Endothelial cell of umbilical vein (primary cell): ENCODE measurements around the gene BIRC6. TPM values are rescaled to one million over a fixed set of nuclear protein-coding genes. Genes with fewer than 3 reads are reported as not detected.

Source experiments
- BruUV-seq: library from RNA; stranded (reverse); fragments of 400-500 nt; replicated peaks from 2 replicates; lab custom pipeline; 2021; lab: Mats Ljungman, UMichigan
- CTCF ChIA-PET: fragments of 300-600, 350-600 bp; sonication (Branson Sonifier 250); formaldehyde crosslinking; loops from one replicate; lab custom pipeline; 2021; ENCODE audit warnings: antibody characterized with exemption, inconsistent platforms; lab: Charles Lee
- POLR2A ChIA-PET: fragments of 300-600, 350-600 bp; sonication (Branson Sonifier 250); formaldehyde crosslinking; loops from one replicate; lab custom pipeline; 2021; ENCODE audit warnings: antibody characterized with exemption, inconsistent platforms; lab: Charles Lee
- DNase-seq: peaks from one replicate; pipeline ENCODE4 v3.0.0-alpha.2; 2011; ENCODE audit warnings: low read depth, low spot score
- FAIRE-seq: peaks from 2 replicates; lab custom pipeline; 2011; peaks lifted over from hg19 to GRCh38; lab: Jason Lieb, UNC
- H2AFZ ChIP-seq: 2 replicates; pipeline ENCODE4 v1.6.0; 2012; ENCODE audit warnings: low read depth, low read length, control low read depth, inconsistent platforms
- H3K27ac ChIP-seq: 2 replicates; pipeline ENCODE4 v1.5.1; 2011; ENCODE audit warnings: low read depth, mild to moderate bottlenecking, control low read depth, low read length, moderate library complexity; ENCODE audit not compliant: insufficient read depth
- H3K27me3 ChIP-seq, 2 experiments: 2 replicates each; pipeline versions ENCODE4 v1.6.0 to v1.6.1; 2011; ENCODE audit warnings: low read length in 2 of 2, mixed read lengths in 1 of 2; ENCODE audit not compliant: control insufficient read depth in 2 of 2, insufficient read depth in 2 of 2
- H3K36me3 ChIP-seq, 2 experiments: 2 replicates in 1 of 2; 3 replicates in 1 of 2; pipeline ENCODE4 v1.5.1; 2011; ENCODE audit warnings: low read length in 2 of 2, mild to moderate bottlenecking in 1 of 2, moderate library complexity in 1 of 2; ENCODE audit not compliant: control insufficient read depth in 2 of 2, insufficient read depth in 2 of 2; ENCODE audit errors: extremely low read depth in 1 of 2
- H3K4me1 ChIP-seq: 3 replicates; pipeline ENCODE4 v1.5.1; 2011; ENCODE audit warnings: mild to moderate bottlenecking, low read length; ENCODE audit not compliant: control insufficient read depth, insufficient read depth; ENCODE audit errors: extremely low read depth
- H3K4me2 ChIP-seq: 2 replicates; pipeline ENCODE4 v1.6.1; 2011; ENCODE audit warnings: low read length, control low read depth, mixed read lengths; ENCODE audit not compliant: insufficient read depth
- H3K4me3 ChIP-seq, 3 experiments: fragments of 200-600 bp in 1 of 3; sonication (generic), shearing (Covaris generic) in 1 of 3; replicated peaks in 1 of 3; 2 replicates each; pipeline ENCODE4 v1.5.1; 2011 to 2016; ENCODE audit warnings: control low read depth in 3 of 3, low read length in 3 of 3, mild to moderate bottlenecking in 2 of 3, inconsistent platforms in 1 of 3, low read depth in 1 of 3, moderate library complexity in 1 of 3; ENCODE audit not compliant: insufficient read depth in 1 of 3
- H3K79me2 ChIP-seq: 2 replicates; pipeline ENCODE4 v1.6.0; 2012; ENCODE audit warnings: low read length, inconsistent platforms; ENCODE audit not compliant: control insufficient read depth, insufficient read depth
- H3K9ac ChIP-seq: replicated peaks from 2 replicates; pipeline ENCODE3; 2011; ENCODE audit warnings: low read length, control low read depth; ENCODE audit not compliant: insufficient read depth; ENCODE audit errors: extremely low read depth
- H3K9me1 ChIP-seq: replicated peaks from 3 replicates; pipeline ENCODE4 v1.6.0; 2011; ENCODE audit warnings: mild to moderate bottlenecking, low read length; ENCODE audit not compliant: control insufficient read depth, insufficient read depth; ENCODE audit errors: extremely low read depth
- H3K9me3 ChIP-seq: replicated peaks from 2 replicates; pipeline ENCODE4 v1.5.1; 2012; ENCODE audit warnings: low read length, inconsistent platforms; ENCODE audit not compliant: control insufficient read depth, insufficient read depth
- H4K20me1 ChIP-seq: replicated peaks from 2 replicates; pipeline ENCODE3; 2011; ENCODE audit warnings: mild to moderate bottlenecking, low read length; ENCODE audit not compliant: control insufficient read depth, insufficient read depth; ENCODE audit errors: extremely low read depth
- EZH2 ChIP-seq: IDR thresholded peaks from 2 replicates; pipeline ENCODE4 v1.6.1; 2012; ENCODE audit warnings: borderline replicate concordance, low read depth, mild to moderate bottlenecking, moderate library complexity, low read length, inconsistent platforms; ENCODE audit not compliant: severe bottlenecking
- FOS ChIP-seq: IDR thresholded peaks from 2 replicates; pipeline ENCODE4 v1.6.1; 2011; ENCODE audit warnings: mild to moderate bottlenecking, low read length, moderate library complexity, borderline replicate concordance; ENCODE audit not compliant: insufficient read depth
- GATA2 ChIP-seq: IDR thresholded peaks from 2 replicates; pipeline ENCODE4 v1.7.0; 2011; ENCODE audit warnings: low read depth, mild to moderate bottlenecking, moderate library complexity, mixed read lengths, low read length; ENCODE audit not compliant: insufficient read length, insufficient read depth
- JUN ChIP-seq: IDR thresholded peaks from 2 replicates; pipeline ENCODE4 v1.6.1; 2011; ENCODE audit warnings: borderline replicate concordance, low read depth; ENCODE audit not compliant: insufficient read length, insufficient read depth
- MAX ChIP-seq: IDR thresholded peaks from 2 replicates; pipeline ENCODE4 v1.6.1; 2011; ENCODE audit not compliant: insufficient read depth, insufficient read length
- MYC ChIP-seq: IDR thresholded peaks from one replicate; pipeline ENCODE4 v1.6.1; 2011; ENCODE audit warnings: mild to moderate bottlenecking, low read depth, low read length
- POLR2A ChIP-seq: IDR thresholded peaks from 2 replicates; pipeline ENCODE4 v1.6.1; 2012; ENCODE audit warnings: low read depth, mild to moderate bottlenecking, control low read depth, low read length
- POLR2AphosphoS5 ChIP-seq: IDR thresholded peaks from 2 replicates; pipeline ENCODE4 v1.6.1; 2012; ENCODE audit warnings: low read depth, mild to moderate bottlenecking, control low read depth, low read length, moderate library complexity; ENCODE audit not compliant: insufficient read depth
- dilution Hi-C: fragments of 300-500 bp; cut with MboI; formaldehyde crosslinking; loops from one replicate; pipeline ENCODE4 v1.15.0; 2019; ENCODE audit warnings: low sequenced_read_pairs; ENCODE audit not compliant: extremely low pct_ligation_motif_present
- intact Hi-C: fragments of 100-400 bp; cut with micrococcal nuclease; formaldehyde crosslinking; loops from one replicate; pipeline ENCODE4 v1.10.0; 2022
- polyA plus RNA-seq, 4 experiments: library from polyadenylated mRNA; depleted of rRNA in 3 of 4; stranded (reverse) in 3 of 4; unstranded in 1 of 4; fragments of >200 nt; gene quantifications; 2 replicates each; pipeline versions ENCODE4 v1.2.1 to v1.2.3, GENCODE V29; 2011 to 2012; ENCODE audit warnings: missing spikeins in 1 of 4
- total RNA-seq: library from RNA; stranded (reverse); gene quantifications from 2 replicates; pipeline ENCODE4 v1.2.3, GENCODE V29; 2021
- TF ChIP-seq, protein P1 (sequence below), 2 donors: IDR thresholded peaks; 1 replicate in 1 of 2; 2 replicates in 1 of 2; pipeline ENCODE4 v1.5.1; 2011; ENCODE audit warnings: low read length in 2 of 2, mild to moderate bottlenecking in 2 of 2, moderate library complexity in 2 of 2, control low read depth in 1 of 2, inconsistent platforms in 1 of 2, low read depth in 1 of 2; ENCODE audit not compliant: insufficient read depth in 1 of 2; ENCODE audit errors: extremely low read depth in 1 of 2

Gene BIRC6
- total and polyA plus RNA-seq, 2 donors (not counting 3 experiments of a cell fraction or from before 2014, with no cell fraction given): 34.2 to 83.1 TPM

DNA sequence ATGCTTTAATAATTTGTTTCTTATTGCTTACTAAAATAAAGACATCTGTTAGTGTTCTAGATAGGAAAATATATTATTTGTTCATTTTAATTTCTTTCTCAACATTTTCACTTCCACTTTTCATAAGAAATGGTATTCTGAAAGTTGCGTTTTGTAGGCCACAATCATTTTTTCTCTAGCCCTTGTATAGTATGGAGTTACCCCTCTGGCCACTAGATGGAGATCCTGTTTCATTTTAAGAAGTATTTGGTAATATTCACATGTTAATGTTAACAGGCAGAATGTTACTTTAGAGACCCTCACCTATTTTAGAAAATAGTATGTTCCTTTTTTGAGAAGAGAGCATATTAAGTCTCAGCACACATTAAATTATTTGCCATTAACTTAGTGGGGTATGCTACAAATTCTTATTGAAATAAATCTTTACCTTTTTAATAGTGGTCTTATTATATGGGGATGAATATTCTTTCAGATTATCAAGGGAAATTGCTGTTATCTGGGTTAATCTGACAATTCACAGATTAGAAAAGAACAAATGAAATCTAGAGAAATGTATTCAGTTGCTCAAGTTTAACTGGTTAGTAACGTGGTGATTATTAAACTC, 197.1 kb downstream of the BIRC6 start:
- H3K4me1 ChIP-seq: peaks cover 7% of the 10 kb centered on the region
- H3K79me2 ChIP-seq: no peaks in the 10 kb centered on the region
- H2AFZ ChIP-seq: no peak overlapping the region
- H3K27me3 ChIP-seq: no peaks in the 10 kb centered on the region
- intact Hi-C loops (loop anchor here (1.0 to 10.0 kb wide), 8 partner anchors 219 to 1028 kb away; partner anchors contain the start of gene LTBP1), dilution Hi-C loops (no loop called here)
- FAIRE-seq (no peak), DNase-seq (peak; percentile 63)
- no peak overlapping the region for H3K27ac ChIP-seq
- no peak overlapping the region for H3K4me3 ChIP-seq
- CTCF ChIA-PET: interaction anchor here (0.9 to 1.4 kb wide), 2 partner anchors 29 to 842 kb away, joined by 3 to 4 read pairs; no protein-coding TSS in a partner anchor
- no peaks in the 10 kb centered on the region for H3K9me3 ChIP-seq
- H4K20me1 ChIP-seq: no peaks in the 10 kb centered on the region
- no peak overlapping the region for H3K4me2 ChIP-seq
- H3K9ac ChIP-seq: no peak overlapping the region
- POLR2A ChIA-PET: no interaction called here
- peaks cover 0 to 3% of the 10 kb centered on the region in 2 experiments for H3K36me3 ChIP-seq
- TF ChIP-seq, protein P1, sequence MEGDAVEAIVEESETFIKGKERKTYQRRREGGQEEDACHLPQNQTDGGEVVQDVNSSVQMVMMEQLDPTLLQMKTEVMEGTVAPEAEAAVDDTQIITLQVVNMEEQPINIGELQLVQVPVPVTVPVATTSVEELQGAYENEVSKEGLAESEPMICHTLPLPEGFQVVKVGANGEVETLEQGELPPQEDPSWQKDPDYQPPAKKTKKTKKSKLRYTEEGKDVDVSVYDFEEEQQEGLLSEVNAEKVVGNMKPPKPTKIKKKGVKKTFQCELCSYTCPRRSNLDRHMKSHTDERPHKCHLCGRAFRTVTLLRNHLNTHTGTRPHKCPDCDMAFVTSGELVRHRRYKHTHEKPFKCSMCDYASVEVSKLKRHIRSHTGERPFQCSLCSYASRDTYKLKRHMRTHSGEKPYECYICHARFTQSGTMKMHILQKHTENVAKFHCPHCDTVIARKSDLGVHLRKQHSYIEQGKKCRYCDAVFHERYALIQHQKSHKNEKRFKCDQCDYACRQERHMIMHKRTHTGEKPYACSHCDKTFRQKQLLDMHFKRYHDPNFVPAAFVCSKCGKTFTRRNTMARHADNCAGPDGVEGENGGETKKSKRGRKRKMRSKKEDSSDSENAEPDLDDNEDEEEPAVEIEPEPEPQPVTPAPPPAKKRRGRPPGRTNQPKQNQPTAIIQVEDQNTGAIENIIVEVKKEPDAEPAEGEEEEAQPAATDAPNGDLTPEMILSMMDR (IDR thresholded peaks at IDR 0.05; ENCODE audit: extremely low read depth in 1 of 2, insufficient read depth in 1 of 2, low read depth in 1 of 2, low read length in 2 of 2): peak; percentile 50
- no peak for TF ChIP-seq POLR2A
- no TSS peak for BruUV-seq
- H3K9me1 ChIP-seq: no peaks in the 10 kb centered on the region

DNA sequence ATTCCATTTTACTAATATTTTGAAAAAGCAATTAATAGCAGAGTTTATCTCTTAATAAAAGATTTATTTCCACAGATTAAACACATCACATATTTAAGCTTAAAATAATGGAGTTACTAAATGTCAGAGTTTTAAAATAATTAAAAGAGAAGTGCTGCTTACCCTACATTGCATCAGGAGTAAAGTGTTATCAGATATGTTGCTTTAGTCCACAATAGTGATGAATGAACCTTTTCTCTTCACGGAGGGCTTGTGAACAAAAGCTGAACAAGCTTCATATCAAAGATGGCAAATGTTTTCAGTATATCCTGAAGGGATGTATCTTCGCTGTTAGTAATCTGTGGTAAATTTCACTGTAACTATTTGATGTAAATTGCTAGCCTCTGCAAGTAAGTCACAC, 201.7 kb downstream of the BIRC6 start:
- no peaks in the 10 kb centered on the region for H3K79me2 ChIP-seq
- H4K20me1 ChIP-seq: no peaks in the 10 kb centered on the region
- no peak overlapping the region for H3K4me3 ChIP-seq
- no TSS peak for BruUV-seq
- peaks cover 2 to 3% of the 10 kb centered on the region in 2 experiments for H3K36me3 ChIP-seq
- H3K9me1 ChIP-seq: no peaks in the 10 kb centered on the region
- H3K27me3 ChIP-seq: no peaks in the 10 kb centered on the region
- intact Hi-C loops: loop anchor here (10.0 kb wide), 2 partner anchors 716 to 876 kb away; no protein-coding TSS in a partner anchor
- H3K4me1 ChIP-seq: no peaks in the 10 kb centered on the region
- TF ChIP-seq, protein P1 (IDR thresholded peaks at IDR 0.05; ENCODE audit: extremely low read depth in 1 of 2, insufficient read depth in 1 of 2, low read depth in 1 of 2, low read length in 2 of 2): no peak
- no peak for TF ChIP-seq MAX
- TF ChIP-seq GATA2: no peak
- TF ChIP-seq POLR2AphosphoS5: no peak
- no peak for TF ChIP-seq FOS
- TF ChIP-seq MYC: no peak
- TF ChIP-seq JUN: no peak
- TF ChIP-seq POLR2A: no peak
- TF ChIP-seq EZH2: no peak
- H3K9ac ChIP-seq: no peak overlapping the region
- H3K9me3 ChIP-seq: no peaks in the 10 kb centered on the region
- no peak overlapping the region for H3K4me2 ChIP-seq
- no peak overlapping the region for H3K27ac ChIP-seq
- POLR2A ChIA-PET: no interaction called here
- H2AFZ ChIP-seq: no peak overlapping the region
- dilution Hi-C loops: no loop called here
- CTCF ChIA-PET: interaction anchor here (0.8 to 1.7 kb wide), 5 partner anchors 12 to 120 kb away, joined by 3 to 6 read pairs (median 5); no protein-coding TSS in a partner anchor
- FAIRE-seq: no peak
- no peak for DNase-seq
